ENCODE results near the gene RPN1. TPM values are rescaled to one million over a fixed set of nuclear protein-coding genes. Genes with fewer than 3 reads are reported as not detected.

The RPN1 gene
- total RNA-seq, 2 experiments from 2014 or later, result 123 to 149 TPM

DNA sequence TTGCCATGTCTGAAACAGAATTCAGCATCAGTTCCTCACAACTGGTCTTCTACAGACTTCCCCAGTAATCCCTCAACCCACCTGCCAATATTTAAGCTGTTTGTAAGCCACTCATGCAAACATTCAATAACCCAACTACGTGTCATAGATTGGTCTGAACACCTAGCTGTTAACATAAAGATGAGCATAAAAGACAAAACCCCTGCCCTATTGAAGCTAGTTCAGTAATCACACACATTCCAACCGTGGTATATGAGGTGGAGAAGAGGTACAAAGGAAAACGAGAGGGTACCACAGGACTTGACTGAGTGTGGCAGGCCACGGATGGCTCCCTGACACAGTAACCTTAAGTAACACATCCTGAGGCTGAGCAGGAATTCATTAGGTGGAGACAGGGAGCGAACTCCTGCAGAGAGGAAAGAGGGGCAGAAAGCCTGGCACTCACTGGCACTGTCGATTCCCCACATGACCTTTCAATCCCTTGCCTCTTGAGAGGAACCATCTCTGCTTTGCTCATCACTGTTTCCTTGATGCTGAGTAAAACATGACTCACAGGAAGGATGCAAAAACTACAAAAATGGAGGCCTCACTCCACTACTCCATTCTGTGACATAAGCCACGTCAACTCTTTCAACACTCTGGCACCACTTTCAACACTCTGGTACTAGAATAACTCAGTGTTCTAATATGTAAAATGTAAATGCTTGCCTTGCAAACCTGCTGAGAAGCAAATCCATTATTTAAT, 31.3 kb downstream of the RPN1 start:
- Histone ChIP-seq H3K9me2 (ENCODE audit: insufficient read depth, low read length) (no peaks in the 10 kb centered on the region), H3K27ac (ENCODE audit: low read depth, low read length, poor library complexity, severe bottlenecking) (no peak overlapping the region), H3K79me2 (ENCODE audit: insufficient read depth, low read depth, low read length) (peaks cover 8% of the 10 kb centered on the region; the same call in 1 of the 2 replicates), H4K20me1 (ENCODE audit: insufficient read depth, low read length) (no peaks in the 10 kb centered on the region), H2AFZ (ENCODE audit: low read length) (no peak overlapping the region), H3K4me1 (ENCODE audit: insufficient read depth, low read length, poor library complexity, severe bottlenecking) (peaks cover 21% of the 10 kb centered on the region), H3K9me3 (ENCODE audit: low read length) (no peaks in the 10 kb centered on the region), H3K4me3 (ENCODE audit: low read depth, low read length, poor library complexity, severe bottlenecking) (peak overlapping the region; percentile 89), H3K4me2 (ENCODE audit: low read length) (peak overlapping the region; percentile 94), H3K36me3 (ENCODE audit: insufficient read depth, low read length) (peaks cover 66% of the 10 kb centered on the region)
- POLR2A ChIA-PET, result no interaction called here
- TF ChIP-seq EZH2phosphoT487 (IDR thresholded peaks at IDR 0.05; ENCODE audit: borderline replicate concordance, low read depth, low read length), result no peak
- TF ChIP-seq, protein P1, sequence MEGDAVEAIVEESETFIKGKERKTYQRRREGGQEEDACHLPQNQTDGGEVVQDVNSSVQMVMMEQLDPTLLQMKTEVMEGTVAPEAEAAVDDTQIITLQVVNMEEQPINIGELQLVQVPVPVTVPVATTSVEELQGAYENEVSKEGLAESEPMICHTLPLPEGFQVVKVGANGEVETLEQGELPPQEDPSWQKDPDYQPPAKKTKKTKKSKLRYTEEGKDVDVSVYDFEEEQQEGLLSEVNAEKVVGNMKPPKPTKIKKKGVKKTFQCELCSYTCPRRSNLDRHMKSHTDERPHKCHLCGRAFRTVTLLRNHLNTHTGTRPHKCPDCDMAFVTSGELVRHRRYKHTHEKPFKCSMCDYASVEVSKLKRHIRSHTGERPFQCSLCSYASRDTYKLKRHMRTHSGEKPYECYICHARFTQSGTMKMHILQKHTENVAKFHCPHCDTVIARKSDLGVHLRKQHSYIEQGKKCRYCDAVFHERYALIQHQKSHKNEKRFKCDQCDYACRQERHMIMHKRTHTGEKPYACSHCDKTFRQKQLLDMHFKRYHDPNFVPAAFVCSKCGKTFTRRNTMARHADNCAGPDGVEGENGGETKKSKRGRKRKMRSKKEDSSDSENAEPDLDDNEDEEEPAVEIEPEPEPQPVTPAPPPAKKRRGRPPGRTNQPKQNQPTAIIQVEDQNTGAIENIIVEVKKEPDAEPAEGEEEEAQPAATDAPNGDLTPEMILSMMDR (conservative IDR thresholded peaks at IDR 0.05; ENCODE audit: low read length), result no peak
- CTCF ChIA-PET (ENCODE audit: unreplicated experiment), result no interaction called here
- BruUV-seq (replicated peaks), result no TSS peak
- intact Hi-C loops (cut with micrococcal nuclease; ENCODE audit: unreplicated experiment), result loop anchor here (5.0 kb wide), 2 partner anchors 228 to 258 kb away; partner anchors contain the start of gene ACAD9
- no peak for DNase-seq (ENCODE audit: low spot score)

DNA sequence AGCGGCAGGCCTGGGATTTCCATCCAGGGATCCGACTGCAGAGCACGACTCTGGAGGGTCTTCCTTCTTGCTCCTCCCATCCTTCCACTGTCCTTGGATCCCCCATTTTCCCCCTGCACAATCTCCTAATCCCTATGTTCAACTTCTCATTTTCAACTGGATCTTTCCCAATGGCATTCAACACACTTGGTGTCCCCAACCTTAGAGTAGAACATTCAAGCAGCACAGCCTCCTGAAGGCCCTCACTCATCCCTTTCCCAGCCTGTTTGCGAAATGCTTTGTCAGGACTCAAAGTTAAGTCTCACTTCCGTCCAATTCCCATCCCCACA, 32.3 kb downstream of the RPN1 start:
- peaks cover 56% of the 10 kb centered on the region for H3K36me3 ChIP-seq (ENCODE audit: insufficient read depth, low read length)
- no peaks in the 10 kb centered on the region for H3K9me2 ChIP-seq (ENCODE audit: insufficient read depth, low read length)
- H4K20me1 ChIP-seq (ENCODE audit: insufficient read depth, low read length), result no peaks in the 10 kb centered on the region
- H3K4me1 ChIP-seq (ENCODE audit: insufficient read depth, low read length, poor library complexity, severe bottlenecking), result peaks cover 21% of the 10 kb centered on the region
- H3K4me2 ChIP-seq (ENCODE audit: low read length), result peak overlapping the region; percentile 94
- no peak for DNase-seq (ENCODE audit: low spot score)
- H3K9me3 ChIP-seq (ENCODE audit: low read length), result no peaks in the 10 kb centered on the region
- TF ChIP-seq, protein P1 (conservative IDR thresholded peaks at IDR 0.05; ENCODE audit: low read length), result no peak
- TF ChIP-seq EZH2phosphoT487 (IDR thresholded peaks at IDR 0.05; ENCODE audit: borderline replicate concordance, low read depth, low read length), result no peak
- H3K79me2 ChIP-seq (ENCODE audit: insufficient read depth, low read depth, low read length), result peaks cover 8% of the 10 kb centered on the region; the same call in 1 of the 2 replicates
- H3K4me3 ChIP-seq (ENCODE audit: low read depth, low read length, poor library complexity, severe bottlenecking), result peak overlapping the region; percentile 89
- POLR2A ChIA-PET, result interaction anchor here (1.3 kb wide), 1 partner anchor 9 kb away, joined by 3 read pairs; no protein-coding TSS in a partner anchor
- CTCF ChIA-PET (ENCODE audit: unreplicated experiment), result interaction anchor here (0.6 to 1.2 kb wide), 3 partner anchors 18 to 381 kb away, joined by 3 to 4 read pairs (median 4); no protein-coding TSS in a partner anchor
- H3K27ac ChIP-seq (ENCODE audit: low read depth, low read length, poor library complexity, severe bottlenecking), result peak overlapping the region; percentile 52
- intact Hi-C loops (cut with micrococcal nuclease; ENCODE audit: unreplicated experiment), result loop anchor here (5.0 kb wide), 2 partner anchors 229 to 259 kb away; partner anchors contain the start of gene ACAD9
- BruUV-seq (replicated peaks), result no TSS peak
- peak overlapping the region; percentile 80; the same call in 1 of the 2 replicates for H2AFZ ChIP-seq (ENCODE audit: low read length)
